ENCODE measurements around the gene NGB.

DNA sequence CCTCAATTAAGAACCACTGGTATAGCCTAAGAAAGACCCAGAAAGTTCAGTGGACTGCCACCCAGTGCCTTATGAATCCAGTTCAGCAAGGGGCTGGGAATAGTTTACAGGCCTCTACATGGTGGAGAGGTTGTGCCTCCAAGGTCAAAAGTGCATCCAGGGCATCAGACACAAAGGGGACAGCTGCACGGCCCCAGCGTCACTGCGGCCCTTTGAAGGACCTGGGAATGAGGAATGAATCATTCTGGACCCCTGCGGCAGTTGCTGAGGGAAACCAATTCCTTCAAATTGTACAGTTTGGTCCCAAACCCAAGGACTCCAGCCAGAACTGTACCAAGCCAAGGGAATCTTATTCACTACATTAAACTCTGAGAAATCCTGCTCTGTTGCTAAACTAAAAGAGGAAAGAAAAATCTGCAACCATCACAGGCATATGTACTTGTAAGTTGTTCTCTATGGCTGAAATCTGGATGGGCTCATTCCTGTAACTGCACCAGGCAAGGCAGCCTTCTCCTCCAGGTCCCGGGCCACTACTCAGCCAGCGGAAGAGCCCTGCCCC lies 10.9 kb upstream of the NGB start:
- TF ChIP-seq, protein P1, sequence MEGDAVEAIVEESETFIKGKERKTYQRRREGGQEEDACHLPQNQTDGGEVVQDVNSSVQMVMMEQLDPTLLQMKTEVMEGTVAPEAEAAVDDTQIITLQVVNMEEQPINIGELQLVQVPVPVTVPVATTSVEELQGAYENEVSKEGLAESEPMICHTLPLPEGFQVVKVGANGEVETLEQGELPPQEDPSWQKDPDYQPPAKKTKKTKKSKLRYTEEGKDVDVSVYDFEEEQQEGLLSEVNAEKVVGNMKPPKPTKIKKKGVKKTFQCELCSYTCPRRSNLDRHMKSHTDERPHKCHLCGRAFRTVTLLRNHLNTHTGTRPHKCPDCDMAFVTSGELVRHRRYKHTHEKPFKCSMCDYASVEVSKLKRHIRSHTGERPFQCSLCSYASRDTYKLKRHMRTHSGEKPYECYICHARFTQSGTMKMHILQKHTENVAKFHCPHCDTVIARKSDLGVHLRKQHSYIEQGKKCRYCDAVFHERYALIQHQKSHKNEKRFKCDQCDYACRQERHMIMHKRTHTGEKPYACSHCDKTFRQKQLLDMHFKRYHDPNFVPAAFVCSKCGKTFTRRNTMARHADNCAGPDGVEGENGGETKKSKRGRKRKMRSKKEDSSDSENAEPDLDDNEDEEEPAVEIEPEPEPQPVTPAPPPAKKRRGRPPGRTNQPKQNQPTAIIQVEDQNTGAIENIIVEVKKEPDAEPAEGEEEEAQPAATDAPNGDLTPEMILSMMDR (IDR thresholded peaks at IDR 0.05) = no peak
- TF ChIP-seq POLR2A (IDR thresholded peaks at IDR 0.05) (no peak), EP300 (IDR thresholded peaks at IDR 0.05) (no peak)
